HCT116 (cell line): ENCODE data around the gene FATE1. TPM values are rescaled to one million over a fixed set of nuclear protein-coding genes. Genes with fewer than 3 reads are reported as not detected.
A peak's percentile ranks its signal among the peaks of the same experiment; 100 is the strongest.

ENCODE experiments used
- ATAC-seq: fragments of 200-7000 bp; cut with Tn5 transposase; 2 replicates; pipeline ENCODE4 v1.9.1; 2020; ENCODE audit warnings: mild to moderate bottlenecking, moderate library complexity
- BruUV-seq: library from RNA; stranded (reverse); fragments of 400-500 nt; replicated peaks from 2 replicates; lab custom pipeline; 2021; lab: Mats Ljungman, UMichigan
- CTCF ChIA-PET: fragments of 300-600 bp; sonication (Branson Sonifier 250); formaldehyde crosslinking; loops from one replicate; lab custom pipeline; 2021; ENCODE audit warnings: antibody characterized with exemption; lab: Charles Lee
- POLR2A ChIA-PET: fragments of 300-600, 350-600 bp; sonication (Branson Sonifier 250); formaldehyde crosslinking; loops from one replicate; lab custom pipeline; 2021; ENCODE audit warnings: antibody characterized with exemption; lab: Charles Lee
- RAD21 ChIA-PET, 2 experiments: fragments of 300-600 bp; sonication (Branson Sonifier 250); formaldehyde crosslinking; loops; one replicate each; lab custom pipeline; 2023; ENCODE audit warnings: low total read pairs in 2 of 2; ENCODE audit not compliant: uncharacterized antibody in 2 of 2, unreplicated experiment in 2 of 2, low non-redundant PET in 1 of 2; lab: Charles Lee
- DNase-seq: peaks from one replicate; pipeline ENCODE4 v3.0.0-alpha.2; 2010; ENCODE audit warnings: low read depth, low spot score
- H2AFZ ChIP-seq: fragments of 200-600 bp; shearing (Covaris generic), sonication (generic); 2 replicates; pipeline ENCODE4 v1.6.1; 2017; ENCODE audit warnings: low read depth, mixed run types, mixed read lengths, antibody characterized with exemption, low read length; ENCODE audit not compliant: poor library complexity, severe bottlenecking
- H3K27ac ChIP-seq: 2 replicates; pipeline ENCODE4 v1.5.1; 2012; ENCODE audit warnings: low read depth, low read length
- H3K27me3 ChIP-seq: fragments of 200-600 bp; sonication (generic); 2 replicates; pipeline ENCODE4 v1.6.1; 2016; ENCODE audit warnings: mixed run types, low read length, mixed read lengths; ENCODE audit not compliant: insufficient read depth
- H3K36me3 ChIP-seq, 2 experiments: fragments of 200-500 bp in 1 of 2; fragments of 200-600 bp in 1 of 2; sonication (Bioruptor generic) in 1 of 2; sonication (generic) in 1 of 2; 2 replicates each; pipeline versions ENCODE4 v1.5.1 to v1.6.1; 2014 to 2016; ENCODE audit warnings: low read length in 2 of 2, inconsistent platforms in 1 of 2, mixed read lengths in 1 of 2, mixed run types in 1 of 2; ENCODE audit not compliant: insufficient read depth in 2 of 2, control insufficient read depth in 1 of 2
- H3K4me1 ChIP-seq, 2 experiments: fragments of 200-600 bp in 1 of 2; sonication (generic) in 1 of 2; 2 replicates each; pipeline versions ENCODE4 v1.5.1 to v1.6.1; 2012 to 2017; ENCODE audit warnings: low read length in 2 of 2, inconsistent platforms in 1 of 2, mild to moderate bottlenecking in 1 of 2, mixed read lengths in 1 of 2, mixed run types in 1 of 2, moderate library complexity in 1 of 2; ENCODE audit not compliant: insufficient read depth in 2 of 2, control insufficient read depth in 1 of 2
- H3K4me2 ChIP-seq: fragments of 200-600 bp; sonication (generic); 2 replicates; pipeline ENCODE4 v1.6.1; 2017; ENCODE audit warnings: mixed run types, low read length, mixed read lengths
- H3K4me3 ChIP-seq, 2 experiments: fragments of 200-600 bp in 1 of 2; sonication (generic) in 1 of 2; replicated peaks in 1 of 2; 2 replicates each; pipeline ENCODE4 v1.5.1; 2011 to 2016; ENCODE audit warnings: low read length in 2 of 2, control low read depth in 1 of 2, low read depth in 1 of 2, mild to moderate bottlenecking in 1 of 2, mixed read lengths in 1 of 2, mixed run types in 1 of 2
- H3K79me2 ChIP-seq: fragments of 200-600 bp; sonication (generic); 2 replicates; pipeline ENCODE4 v1.6.1; 2017; ENCODE audit warnings: mild to moderate bottlenecking, mixed run types, low read length, moderate library complexity, mixed read lengths; ENCODE audit not compliant: insufficient read depth
- H3K9ac ChIP-seq: fragments of 200-600 bp; sonication (generic); 2 replicates; pipeline ENCODE4 v1.6.1; 2016; ENCODE audit warnings: low read length, mixed read lengths
- H3K9me2 ChIP-seq: fragments of 200-600 bp; sonication (generic), shearing (Covaris generic); 2 replicates; pipeline ENCODE4 v1.6.1; 2017; ENCODE audit warnings: mixed run types, mild to moderate bottlenecking, moderate library complexity; ENCODE audit not compliant: insufficient read depth
- H3K9me3 ChIP-seq, 2 experiments: fragments of 200-500 bp in 1 of 2; fragments of 200-600 bp in 1 of 2; sonication (Bioruptor generic) in 1 of 2; sonication (generic) in 1 of 2; 2 replicates each; pipeline ENCODE4 v1.6.1; 2014 to 2017; ENCODE audit warnings: low read length in 2 of 2, mixed read lengths in 2 of 2, inconsistent platforms in 1 of 2, low read depth in 1 of 2, mild to moderate bottlenecking in 1 of 2, mixed run types in 1 of 2, moderate library complexity in 1 of 2; ENCODE audit not compliant: control insufficient read depth in 1 of 2, insufficient read depth in 1 of 2
- H4K20me1 ChIP-seq: fragments of 200-600 bp; sonication (generic), shearing (Covaris generic); 2 replicates; pipeline ENCODE4 v1.6.1; 2017; ENCODE audit warnings: mixed run types, mild to moderate bottlenecking, moderate library complexity; ENCODE audit not compliant: insufficient read depth
- CEBPB ChIP-seq: IDR thresholded peaks from 2 replicates; pipeline ENCODE4 v1.6.1; 2012; ENCODE audit warnings: low read depth
- EGR1 ChIP-seq: IDR thresholded peaks from 2 replicates; pipeline ENCODE4 v1.6.1; 2012; ENCODE audit warnings: low read depth
- EZH2 ChIP-seq: fragments of 200-600 bp; sonication (generic); IDR thresholded peaks from 2 replicates; pipeline ENCODE4 v1.6.1; 2017; ENCODE audit warnings: antibody characterized with exemption, mixed run types
- EZH2phosphoT487 ChIP-seq: fragments of 200-600 bp; IDR thresholded peaks from 2 replicates; pipeline ENCODE4 v1.6.1; 2018; ENCODE audit warnings: antibody characterized with exemption, borderline replicate concordance
- POLR2A ChIP-seq: IDR thresholded peaks from 2 replicates; pipeline ENCODE4 v1.7.0; 2011; ENCODE audit warnings: borderline replicate concordance; ENCODE audit not compliant: insufficient read depth, insufficient read length; ENCODE audit errors: extremely low read depth
- RAD21 ChIP-seq: IDR thresholded peaks from 2 replicates; pipeline ENCODE4 v1.6.1; 2012; ENCODE audit warnings: low read depth, mild to moderate bottlenecking
- REST ChIP-seq: IDR thresholded peaks from 2 replicates; pipeline ENCODE4 v1.6.1; 2012; ENCODE audit warnings: low read depth
- SP1 ChIP-seq: IDR thresholded peaks from 2 replicates; pipeline ENCODE4 v1.6.1; 2012; ENCODE audit warnings: low read depth
- TCF7L2 ChIP-seq: IDR thresholded peaks from 2 replicates; pipeline ENCODE4 v1.7.0; 2011; ENCODE audit warnings: borderline replicate concordance, inconsistent platforms; ENCODE audit not compliant: insufficient read depth, insufficient read length; ENCODE audit errors: extremely low read depth
- intact Hi-C: fragments of 100-400 bp; cut with micrococcal nuclease; formaldehyde crosslinking; loops from 2 replicates; pipeline ENCODE4 v1.10.0; 2022
- total RNA-seq: library from RNA; stranded (reverse); gene quantifications from one replicate; pipeline ENCODE4 v1.2.1, GENCODE V29; 2021; ENCODE audit not compliant: unreplicated experiment
- TF ChIP-seq, protein P1 (sequence below), 3 experiments: fragments of 200-600 bp in 1 of 3; sonication (generic) in 1 of 3; IDR thresholded peaks in 2 of 3; conservative IDR thresholded peaks in 1 of 3; 2 replicates each; pipeline ENCODE4 v1.5.1; 2012 to 2017; ENCODE audit warnings: low read depth in 2 of 3, low read length in 2 of 3, antibody characterized with exemption in 1 of 3, borderline replicate concordance in 1 of 3, control low read depth in 1 of 3, mild to moderate bottlenecking in 1 of 3, mixed read lengths in 1 of 3, mixed run types in 1 of 3, moderate library complexity in 1 of 3; ENCODE audit not compliant: insufficient read depth in 1 of 3
- TF ChIP-seq, protein P2 (sequence below): IDR thresholded peaks from 2 replicates; pipeline ENCODE4 v1.6.1; 2011; ENCODE audit warnings: mild to moderate bottlenecking, low read length, moderate library complexity; ENCODE audit not compliant: insufficient replicate concordance; ENCODE audit errors: extremely low read depth

The FATE1 gene
- total RNA-seq, 1 experiment from 2014 or later: not detected

DNA sequence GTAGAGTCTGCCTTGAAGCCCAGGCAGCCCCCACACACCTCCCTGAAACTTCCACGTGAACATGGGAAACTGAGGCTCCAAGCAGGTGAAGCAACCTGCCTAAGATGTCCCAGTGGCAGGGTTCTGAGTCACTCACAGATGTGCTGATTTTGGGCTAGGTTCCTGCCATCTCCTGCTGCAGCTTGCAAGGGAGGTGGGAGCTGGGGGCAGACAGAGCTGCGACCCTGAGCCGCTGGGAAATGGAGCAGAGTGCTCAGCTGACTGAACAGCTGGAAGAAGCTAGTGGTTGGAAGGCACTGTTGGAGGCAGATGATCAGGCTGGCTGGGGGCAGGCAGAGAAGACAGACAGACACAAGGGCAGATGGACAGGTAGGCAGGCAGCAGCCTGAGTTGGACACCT, 3.6 kb upstream of the FATE1 start (continued):
- TF ChIP-seq EZH2: no peak
- no peak for TF ChIP-seq RAD21

- no peak overlapping the region for H3K4me2 ChIP-seq
- H3K9ac ChIP-seq: no peak overlapping the region
- ChIA-PET CTCF (interaction anchor here (1.3 kb wide), 1 partner anchor 40 kb away, joined by 4 read pairs; no protein-coding TSS in a partner anchor), RAD21 (no interaction called here), POLR2A (no interaction called here)
- H3K4me3 ChIP-seq: no peak overlapping the region
- H3K27ac ChIP-seq: no peak overlapping the region
- ATAC-seq: peak; percentile 86
- no peaks in the 10 kb centered on the region for H3K36me3 ChIP-seq
- no peaks in the 10 kb centered on the region for H3K9me3 ChIP-seq
- H2AFZ ChIP-seq: no peak overlapping the region
- H3K4me1 ChIP-seq: no peaks in the 10 kb centered on the region
- intact Hi-C loops: loop anchor here (5.0 kb wide), 1 partner anchor 923 kb away; the partner anchor contains the start of gene GABRQ
- DNase-seq: peak; percentile 2
- TF ChIP-seq CEBPB (no peak), REST (no peak), EZH2phosphoT487 (no peak), TCF7L2 (no peak), RAD21 (peak; percentile 62), SP1 (no peak), EGR1 (no peak), POLR2A (no peak), EZH2 (no peak)
- TF ChIP-seq, protein P1, sequence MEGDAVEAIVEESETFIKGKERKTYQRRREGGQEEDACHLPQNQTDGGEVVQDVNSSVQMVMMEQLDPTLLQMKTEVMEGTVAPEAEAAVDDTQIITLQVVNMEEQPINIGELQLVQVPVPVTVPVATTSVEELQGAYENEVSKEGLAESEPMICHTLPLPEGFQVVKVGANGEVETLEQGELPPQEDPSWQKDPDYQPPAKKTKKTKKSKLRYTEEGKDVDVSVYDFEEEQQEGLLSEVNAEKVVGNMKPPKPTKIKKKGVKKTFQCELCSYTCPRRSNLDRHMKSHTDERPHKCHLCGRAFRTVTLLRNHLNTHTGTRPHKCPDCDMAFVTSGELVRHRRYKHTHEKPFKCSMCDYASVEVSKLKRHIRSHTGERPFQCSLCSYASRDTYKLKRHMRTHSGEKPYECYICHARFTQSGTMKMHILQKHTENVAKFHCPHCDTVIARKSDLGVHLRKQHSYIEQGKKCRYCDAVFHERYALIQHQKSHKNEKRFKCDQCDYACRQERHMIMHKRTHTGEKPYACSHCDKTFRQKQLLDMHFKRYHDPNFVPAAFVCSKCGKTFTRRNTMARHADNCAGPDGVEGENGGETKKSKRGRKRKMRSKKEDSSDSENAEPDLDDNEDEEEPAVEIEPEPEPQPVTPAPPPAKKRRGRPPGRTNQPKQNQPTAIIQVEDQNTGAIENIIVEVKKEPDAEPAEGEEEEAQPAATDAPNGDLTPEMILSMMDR (IDR thresholded peaks at IDR 0.05 in 2 of 3, conservative IDR thresholded peaks at IDR 0.05 in 1 of 3; ENCODE audit: borderline replicate concordance in 1 of 3, insufficient read depth in 1 of 3, low read depth in 2 of 3, low read length in 2 of 3): peak; percentile 44 to 69 (median 59)
- TF ChIP-seq, protein P2, sequence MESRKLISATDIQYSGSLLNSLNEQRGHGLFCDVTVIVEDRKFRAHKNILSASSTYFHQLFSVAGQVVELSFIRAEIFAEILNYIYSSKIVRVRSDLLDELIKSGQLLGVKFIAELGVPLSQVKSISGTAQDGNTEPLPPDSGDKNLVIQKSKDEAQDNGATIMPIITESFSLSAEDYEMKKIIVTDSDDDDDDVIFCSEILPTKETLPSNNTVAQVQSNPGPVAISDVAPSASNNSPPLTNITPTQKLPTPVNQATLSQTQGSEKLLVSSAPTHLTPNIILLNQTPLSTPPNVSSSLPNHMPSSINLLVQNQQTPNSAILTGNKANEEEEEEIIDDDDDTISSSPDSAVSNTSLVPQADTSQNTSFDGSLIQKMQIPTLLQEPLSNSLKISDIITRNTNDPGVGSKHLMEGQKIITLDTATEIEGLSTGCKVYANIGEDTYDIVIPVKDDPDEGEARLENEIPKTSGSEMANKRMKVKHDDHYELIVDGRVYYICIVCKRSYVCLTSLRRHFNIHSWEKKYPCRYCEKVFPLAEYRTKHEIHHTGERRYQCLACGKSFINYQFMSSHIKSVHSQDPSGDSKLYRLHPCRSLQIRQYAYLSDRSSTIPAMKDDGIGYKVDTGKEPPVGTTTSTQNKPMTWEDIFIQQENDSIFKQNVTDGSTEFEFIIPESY: no peak
- no peaks in the 10 kb centered on the region for H3K79me2 ChIP-seq
- H3K27me3 ChIP-seq: peaks cover 4% of the 10 kb centered on the region; the same call in 1 of the 2 replicates
- no peaks in the 10 kb centered on the region for H3K9me2 ChIP-seq
- H4K20me1 ChIP-seq: no peaks in the 10 kb centered on the region
- no TSS peak for BruUV-seq
Observed at GRCh38 chrX:151713849-151714248, 2.0 kb upstream of the FATE1 start.
